Uterus (tissue), 2 donors: Measurements from ENCODE around the gene SLIT3.

ENCODE experiments used
- CTCF ChIP-seq, 4 experiments: fragments of 200-600 bp in 2 of 4; fragments of 450-650 bp in 2 of 4; sonication (generic) in 2 of 4; IDR thresholded peaks; one replicate each; pipeline ENCODE4 v1.5.1; 2016 to 2019; ENCODE audit warnings: antibody characterized with exemption in 4 of 4, mild to moderate bottlenecking in 2 of 4, moderate library complexity in 1 of 4
- POLR2A ChIP-seq, 2 donors: fragments of 450-650 bp; IDR thresholded peaks; one replicate each; pipeline ENCODE4 v1.6.1; 2016; ENCODE audit warnings: antibody characterized with exemption in 2 of 2, mild to moderate bottlenecking in 1 of 2, moderate library complexity in 1 of 2

GRCh38 chr5:169050146-169050571 is 250.8 kb downstream of the SLIT3 start:
- TF ChIP-seq POLR2A (IDR thresholded peaks at IDR 0.05) (no peak), CTCF (IDR thresholded peaks at IDR 0.05) (no peak)
